22Rv1 (cell line): ENCODE results near the gene NUDT22.

Experiments
- H3K27ac ChIP-seq: fragments of 450-650 bp; 2 replicates; pipeline ENCODE4 v1.5.1; 2017
- CTCF ChIP-seq: fragments of 450-650 bp; IDR thresholded peaks from 2 replicates; pipeline ENCODE4 v1.5.1; 2017; ENCODE audit warnings: mild to moderate bottlenecking
- ZFX ChIP-seq: fragments of 450-650 bp; IDR thresholded peaks from 2 replicates; pipeline ENCODE4 v1.6.1; 2017; ENCODE audit warnings: antibody characterized with exemption, borderline replicate concordance

The NUDT22 gene

GRCh38 chr11:64183890-64184289 is 42.2 kb upstream of the NUDT22 start:
- no peak for TF ChIP-seq ZFX
- no peak for TF ChIP-seq CTCF
- no peak overlapping the region for H3K27ac ChIP-seq

- no peak overlapping the region for H3K27ac ChIP-seq
Measured at GRCh38 chr11:64185175-64185692, 40.8 kb upstream of the NUDT22 start.

GRCh38 chr11:64185693-64186491 is 40.2 kb upstream of the NUDT22 start, which contains the start of gene STIP1:
TSS of gene STIP1 (plus strand) at chr11:64186171. CDS start at chr11:64186262, 91 bp downstream.
- H3K27ac ChIP-seq = no peak within 1 kb of the TSS
- TF ChIP-seq CTCF (peak; percentile 46), ZFX (no peak)

More at GRCh38 chr11:64185175-64185692, 40.8 kb upstream of the NUDT22 start:
- TF ChIP-seq ZFX = no peak
- TF ChIP-seq CTCF = 0 out of 2 replicates have a peak, but pooled peaks have one; percentile 3

- TF ChIP-seq ZFX = no peak
- TF ChIP-seq CTCF = no peak
- no peak overlapping the region for H3K27ac ChIP-seq
Measured at GRCh38 chr11:64186492-64187165, 39.4 kb upstream of the NUDT22 start.

- H3K27ac ChIP-seq = no peak overlapping the region
- no peak for TF ChIP-seq ZFX
- TF ChIP-seq CTCF = no peak
Measured at GRCh38 chr11:64192434-64192833, 33.6 kb upstream of the NUDT22 start.

- no peak overlapping the region for H3K27ac ChIP-seq
Measured at GRCh38 chr11:64196626-64197025, 29.4 kb upstream of the NUDT22 start.

More at GRCh38 chr11:64196626-64197025, 29.4 kb upstream of the NUDT22 start:
- TF ChIP-seq CTCF (no peak), ZFX (no peak)
